Muscle of arm (tissue), 12 donors: ENCODE data around the gene PMFBP1. TPM values are rescaled to one million over a fixed set of nuclear protein-coding genes. Genes with fewer than 3 reads are reported as not detected.

Source experiments
- DNase-seq: peaks from one replicate; pipeline ENCODE4 v3.0.0-alpha.2; 2013
- polyA plus RNA-seq, 12 donors: library from polyadenylated mRNA; unstranded; fragments of 120-200 nt; gene quantifications; one replicate each; pipeline ENCODE4 v1.2.1, GENCODE V29; 2013; ENCODE audit not compliant: insufficient read length in 12 of 12

The PMFBP1 gene
- polyA plus RNA-seq, 12 donors = 0.58 to 5.0 (median 1.9) TPM; not detected in 2

DNA sequence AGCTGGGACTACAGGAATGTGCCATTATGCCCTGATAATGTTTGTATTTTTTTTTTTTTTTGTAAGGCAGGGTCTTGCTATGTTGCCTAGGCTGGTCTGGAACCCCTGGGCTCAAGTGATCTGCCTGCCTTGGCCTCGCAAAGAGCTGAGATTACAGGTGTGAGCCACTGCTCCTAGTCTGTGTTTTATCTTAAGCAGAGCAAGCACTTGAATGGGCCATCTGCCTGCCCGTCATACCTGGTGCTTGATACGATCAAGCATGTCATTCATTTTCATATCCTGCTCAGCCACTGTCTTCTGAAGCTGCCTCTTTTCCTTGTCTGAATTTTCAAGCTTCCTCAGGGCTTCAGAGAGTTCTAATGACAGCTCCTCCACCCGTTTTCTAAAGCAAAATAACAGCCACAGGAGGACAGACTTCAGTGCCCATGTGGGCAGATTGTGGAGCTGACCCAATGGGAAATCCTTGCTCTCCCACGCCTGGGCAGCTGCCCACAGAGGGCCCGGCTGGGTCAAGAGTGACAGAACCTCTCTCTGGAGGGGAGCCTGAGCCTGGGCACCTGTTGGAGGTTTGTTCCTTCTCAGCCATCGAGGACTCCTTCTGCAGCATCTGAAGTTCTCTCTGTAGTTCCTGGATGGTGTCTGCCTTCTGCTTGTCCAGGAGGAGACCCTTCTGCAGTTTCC, 41.8 kb downstream of the PMFBP1 start:
- DNase-seq = no peak

- no peak for DNase-seq
These were observed 43.3 kb downstream of the PMFBP1 start for GRCh38 chr16:72128701-72129100.

GRCh38 chr16:72126429-72126765, 45.6 kb downstream of the PMFBP1 start:
- no peak for DNase-seq

DNA sequence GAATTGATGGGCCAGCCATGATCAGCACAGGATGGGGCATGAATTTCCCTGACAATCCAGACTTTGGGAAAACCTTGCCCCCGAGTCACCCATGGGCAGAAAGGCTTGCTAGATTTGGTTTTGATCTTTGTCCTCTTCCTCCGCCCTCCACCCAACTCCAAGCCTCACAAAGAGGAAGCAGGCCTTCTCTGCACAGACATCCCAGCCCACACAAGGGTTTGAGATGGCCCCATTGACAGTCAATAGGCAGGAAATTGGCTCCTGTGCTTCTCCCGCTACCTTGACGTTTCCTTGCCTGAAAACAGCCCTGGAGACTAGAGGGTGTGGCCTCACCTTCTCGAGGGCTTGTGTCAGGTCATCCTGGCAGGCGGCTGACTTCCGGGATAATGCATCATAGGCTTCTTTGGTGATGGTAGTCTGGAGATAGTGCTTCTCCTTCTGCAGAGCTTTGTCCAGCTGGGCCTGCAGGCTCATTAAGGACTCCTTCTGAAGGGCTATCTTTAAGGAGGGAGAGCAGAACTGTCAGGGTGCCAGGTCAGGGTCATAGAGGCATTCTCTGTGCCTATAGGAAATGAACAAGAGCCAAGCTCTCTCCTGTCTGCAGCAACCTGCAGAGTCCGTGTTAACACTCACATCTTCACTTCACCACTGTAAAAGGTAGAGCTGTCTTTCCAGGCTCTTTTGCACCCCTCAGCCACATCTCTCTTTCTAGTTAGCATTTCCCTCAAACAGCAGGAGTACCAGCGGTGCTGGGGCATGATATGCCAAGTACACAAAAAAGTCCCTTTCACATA, 46.1 kb downstream of the PMFBP1 start:
- no peak for DNase-seq

DNA sequence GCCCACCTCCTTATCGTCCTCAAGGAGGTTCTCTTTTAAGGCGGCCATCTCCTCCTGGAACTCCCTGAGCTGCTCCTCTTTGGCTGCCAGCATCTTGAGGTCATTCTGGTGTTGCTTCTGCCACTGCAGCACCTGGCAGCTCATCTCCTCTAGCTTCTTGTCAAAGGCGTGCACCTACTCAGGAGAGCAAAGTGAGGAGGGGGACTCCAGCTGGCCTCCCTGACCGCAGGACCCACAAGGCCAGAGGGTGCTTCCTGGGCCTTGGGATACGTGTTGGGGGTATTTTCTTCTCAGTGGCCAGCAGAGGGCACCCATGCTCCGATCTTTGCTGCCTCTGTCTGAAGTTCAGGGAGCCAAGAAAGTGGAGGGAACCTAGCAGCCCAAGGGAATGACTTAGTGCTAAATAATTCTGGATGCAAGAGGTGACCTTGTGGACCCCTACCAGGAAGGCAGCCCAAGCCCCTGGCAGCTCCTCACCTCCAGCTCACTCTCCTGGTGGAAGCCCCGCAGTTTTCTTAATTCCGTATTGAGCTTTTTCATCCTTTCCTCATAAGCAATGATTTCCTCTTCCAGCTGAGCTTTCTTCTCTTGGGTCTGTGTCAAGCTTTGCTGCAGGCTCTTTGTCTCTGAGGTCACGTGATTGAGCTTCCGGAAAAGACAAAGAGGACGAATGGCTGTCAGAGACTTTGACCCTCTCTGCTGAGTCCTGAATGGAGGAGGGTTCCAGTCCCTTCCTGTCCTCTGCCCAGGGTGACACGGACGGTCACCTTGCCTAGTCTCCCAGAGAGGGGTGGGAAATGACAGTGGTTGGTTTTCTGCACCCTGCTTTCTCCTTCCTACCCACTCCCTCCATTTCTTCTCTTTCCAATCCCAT, 47.0 kb downstream of the PMFBP1 start:
- DNase-seq = peak; percentile 74

GRCh38 chr16:72124148-72124547, 47.8 kb downstream of the PMFBP1 start:
- no peak for DNase-seq

DNA sequence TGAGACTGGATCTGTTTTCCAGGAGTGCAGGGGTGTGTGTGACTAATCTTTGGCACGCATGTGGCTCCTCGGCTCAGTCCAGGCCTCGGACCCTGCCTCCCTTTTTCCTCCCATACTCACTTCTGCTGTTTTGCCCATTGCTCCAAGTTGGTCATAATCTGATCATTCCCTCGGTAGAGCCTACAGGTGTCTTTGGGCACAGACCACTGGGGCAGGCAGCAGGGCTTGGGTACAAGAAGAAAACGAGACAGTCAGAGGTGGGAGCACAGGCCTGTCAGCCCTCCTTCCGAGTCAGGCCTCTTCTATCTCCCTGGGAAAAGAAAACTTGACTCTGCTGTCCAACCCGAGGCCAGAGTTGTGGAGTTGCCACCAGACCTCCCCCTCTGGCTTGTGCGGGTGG, 48.5 kb downstream of the PMFBP1 start:
- DNase-seq = no peak

- DNase-seq = no peak
These were observed 49.0 kb downstream of the PMFBP1 start for GRCh38 chr16:72122916-72123315.

DNA sequence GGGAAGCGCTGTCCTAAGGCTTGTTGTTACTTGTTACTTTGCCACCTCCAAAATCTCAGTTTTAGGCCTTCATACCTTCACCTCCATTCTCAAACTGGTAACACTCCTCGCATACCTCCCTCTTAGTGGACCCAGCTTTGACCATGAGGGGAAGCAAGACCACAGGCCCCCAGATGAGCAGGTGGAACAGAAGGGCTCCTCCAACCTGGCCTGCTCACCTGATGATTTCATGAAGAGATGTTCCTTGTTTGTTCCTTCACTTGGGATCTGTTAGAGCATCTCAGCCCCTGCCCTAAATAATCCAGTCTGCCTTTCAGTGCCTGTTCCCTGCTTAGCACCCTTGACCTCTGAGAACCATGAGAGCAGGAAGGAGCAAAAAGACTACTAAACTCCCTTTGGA, 49.6 kb downstream of the PMFBP1 start:
- DNase-seq = no peak

DNA sequence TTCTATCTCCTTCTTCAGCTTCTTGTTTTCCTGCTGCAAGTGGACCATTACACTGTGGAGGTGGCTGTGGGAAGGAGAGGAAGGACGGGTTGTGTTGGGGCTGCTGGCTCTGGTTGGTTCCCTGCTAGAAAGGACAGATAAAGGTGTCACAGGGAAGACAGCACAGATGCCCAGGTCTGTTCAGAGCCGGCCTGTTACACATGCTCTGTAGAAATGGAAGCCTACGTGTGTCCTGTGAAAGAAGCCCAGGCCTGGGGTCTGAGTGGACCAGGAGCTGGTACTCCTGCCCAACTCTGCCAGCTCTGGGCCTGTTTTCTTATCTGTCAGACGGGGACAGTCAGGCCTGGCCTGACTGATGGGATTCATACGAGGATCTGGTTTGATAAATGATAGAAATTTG, 51.9 kb downstream of the PMFBP1 start:
- DNase-seq = no peak

DNA sequence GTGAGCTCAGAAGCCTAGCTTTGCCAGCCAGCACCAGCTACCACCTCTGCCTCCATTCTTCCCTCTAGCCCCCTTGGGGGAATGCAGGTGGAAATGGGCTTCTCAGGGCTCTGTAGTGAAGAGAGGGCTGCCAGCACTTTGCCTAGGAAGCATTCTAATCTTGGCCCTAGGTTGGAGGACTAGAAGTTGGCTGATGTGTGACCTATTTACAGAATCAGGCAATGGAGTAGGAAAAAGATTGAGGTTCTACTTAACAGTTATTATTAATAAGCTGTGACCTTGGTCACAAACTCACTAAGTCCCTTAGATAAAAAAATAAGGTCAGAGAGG, 58.4 kb downstream of the PMFBP1 start:
- DNase-seq = no peak

DNA sequence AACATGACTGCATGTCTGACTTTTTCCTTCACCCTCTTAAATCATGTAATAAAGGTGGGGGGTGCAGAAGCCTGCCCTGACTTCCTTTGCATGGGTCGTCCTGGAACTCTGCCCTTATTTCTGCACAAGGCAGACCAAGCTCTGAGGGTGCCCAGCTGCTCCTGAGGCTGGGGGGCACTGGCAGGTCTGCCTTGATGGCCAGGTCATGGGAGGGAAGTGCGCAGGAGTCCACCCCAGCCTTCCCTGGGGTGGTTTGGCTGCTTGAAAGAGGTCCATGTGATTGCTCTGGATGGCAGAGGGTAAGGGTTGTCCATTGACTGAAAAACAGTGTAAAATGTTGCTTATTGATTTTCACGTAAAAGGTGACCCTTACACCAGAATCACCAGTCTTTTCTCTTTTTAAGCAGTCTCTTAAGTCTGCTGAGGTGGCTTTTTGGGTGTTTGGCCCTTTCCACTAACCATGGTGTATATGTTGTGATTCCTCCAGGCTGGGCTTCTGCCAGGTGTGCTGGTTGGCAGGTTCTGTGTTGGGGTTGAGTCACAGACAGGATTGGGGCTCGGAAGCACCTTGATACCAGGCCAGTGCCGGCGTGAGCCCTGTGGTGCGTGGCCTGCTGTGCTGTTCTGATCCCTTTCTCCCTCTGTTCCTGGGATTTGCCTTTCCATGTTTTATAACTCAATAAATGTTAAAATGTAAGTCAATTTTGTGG, 58.9 kb downstream of the PMFBP1 start:
- no peak for DNase-seq

GRCh38 chr16:72112452-72112792, 59.5 kb downstream of the PMFBP1 start:
- no peak for DNase-seq

DNA sequence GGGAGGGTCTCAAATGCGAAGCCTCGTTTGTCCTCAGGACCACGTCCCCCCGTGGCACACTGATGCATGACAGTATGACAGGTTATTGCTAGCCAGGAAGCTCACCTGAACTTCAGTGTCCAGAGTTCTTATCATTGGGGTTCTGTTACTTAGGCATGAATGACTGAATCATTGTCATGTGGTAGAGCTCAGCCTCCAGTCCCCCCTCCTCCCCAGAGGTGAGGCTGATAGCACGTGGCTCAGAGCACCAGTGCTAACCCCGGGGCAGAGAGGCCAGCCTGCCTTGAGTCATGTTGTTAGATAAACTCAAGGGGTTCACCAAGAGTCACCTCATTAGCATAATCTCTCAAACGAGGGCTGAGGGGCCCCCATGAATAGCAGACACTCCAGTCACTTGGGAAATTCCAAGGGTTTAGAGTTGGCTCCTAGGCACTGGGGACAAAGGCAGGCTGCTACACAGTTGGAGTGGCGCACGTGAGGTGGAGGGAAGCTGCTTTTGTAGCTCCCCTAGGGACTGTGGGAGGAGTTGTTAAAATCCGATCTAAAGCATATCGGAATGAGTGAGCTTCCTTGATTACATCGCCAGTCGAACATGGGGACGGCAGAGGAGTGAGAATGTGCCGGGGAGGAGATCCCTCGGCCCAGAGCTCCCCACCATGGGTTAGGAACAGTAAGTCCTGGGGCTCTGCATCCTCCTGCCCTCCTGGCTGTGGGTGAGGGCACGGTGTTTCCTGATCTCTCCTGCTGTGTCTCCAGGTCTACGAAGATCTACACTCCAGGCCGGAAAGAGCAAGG, 60.1 kb downstream of the PMFBP1 start:
- no peak for DNase-seq

DNA sequence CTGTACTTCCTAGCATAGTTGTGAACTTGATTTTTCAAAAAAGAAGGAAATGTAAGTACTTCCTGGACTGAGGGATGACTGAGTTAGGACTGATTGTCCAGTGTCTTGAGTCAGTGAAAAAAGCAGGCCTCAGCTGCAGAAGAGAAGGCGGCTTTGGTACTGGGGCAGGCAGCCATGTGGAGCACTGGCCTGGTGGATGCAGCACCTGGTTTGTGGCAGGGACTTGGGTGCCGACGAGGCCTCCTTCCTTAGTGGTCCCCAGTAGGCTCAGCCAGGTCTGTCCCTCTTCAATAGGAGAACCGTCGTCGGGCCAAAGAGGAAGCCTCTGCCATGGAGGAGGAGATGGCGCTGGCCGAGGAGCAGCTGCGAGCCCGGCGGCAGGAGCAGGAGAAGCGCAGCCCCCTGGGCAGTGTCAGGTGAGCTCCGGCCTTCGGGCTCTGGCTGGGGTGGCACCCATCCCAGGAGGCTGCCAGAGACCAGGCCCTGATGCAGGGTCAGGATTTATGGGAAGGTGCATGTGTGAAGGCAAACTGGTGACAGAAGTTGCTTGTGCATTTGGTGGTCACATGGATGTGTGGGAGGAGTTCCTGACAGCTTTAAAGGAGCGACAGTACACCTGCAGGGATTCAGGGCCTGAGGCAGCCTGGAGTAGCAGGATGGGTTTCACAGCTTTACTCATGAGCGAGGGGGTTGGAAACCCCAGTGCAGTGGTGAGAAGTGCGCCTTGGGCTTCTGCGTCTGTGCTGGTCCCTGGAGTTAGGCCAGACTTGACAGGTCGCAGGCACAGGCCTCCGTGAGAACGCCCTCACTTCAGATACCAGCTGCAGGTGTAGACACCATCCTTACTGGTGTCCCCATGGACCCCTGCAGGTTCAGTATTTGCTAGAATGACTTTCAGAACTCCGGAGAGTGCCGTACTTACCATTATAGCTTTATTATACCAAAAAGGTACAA, 61.0 kb downstream of the PMFBP1 start:
- no peak for DNase-seq

- DNase-seq = no peak
These were observed 61.9 kb downstream of the PMFBP1 start for GRCh38 chr16:72109966-72110530.

- DNase-seq = no peak
These were observed 62.7 kb downstream of the PMFBP1 start for GRCh38 chr16:72109300-72109699.

DNA sequence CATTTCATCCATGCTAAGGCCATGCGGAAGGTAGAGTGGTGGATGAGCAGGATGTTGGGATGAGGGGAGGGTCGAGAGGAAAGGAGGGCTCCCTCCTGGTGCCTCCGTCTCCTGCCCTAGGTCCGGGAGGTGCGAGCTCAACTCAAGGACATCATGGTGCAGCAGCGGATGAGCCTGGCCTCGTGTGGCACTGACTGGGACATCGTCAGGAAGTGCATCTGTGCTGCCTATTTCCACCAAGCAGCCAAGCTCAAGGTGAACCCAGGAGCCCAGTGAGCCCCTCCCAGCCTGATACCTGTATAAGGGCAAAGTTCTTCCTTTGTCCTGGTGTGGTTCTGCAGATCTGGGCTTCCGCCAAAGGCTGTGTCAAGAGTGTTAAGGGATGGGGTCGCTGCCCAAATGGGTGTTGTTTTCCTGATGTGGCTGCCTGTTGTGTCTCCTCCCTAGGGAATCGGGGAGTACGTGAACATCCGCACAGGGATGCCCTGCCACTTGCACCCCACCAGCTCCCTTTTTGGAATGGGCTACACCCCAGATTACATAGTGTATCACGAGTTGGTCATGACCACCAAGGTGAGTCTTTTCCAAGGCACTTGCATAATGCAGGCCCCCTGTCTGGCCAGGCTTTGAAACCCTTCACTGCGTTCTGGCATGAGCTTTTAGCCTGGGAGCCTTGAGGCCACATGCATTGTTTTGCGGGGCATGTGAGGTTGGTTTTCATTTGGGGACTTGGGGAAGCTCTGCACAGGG, 63.4 kb downstream of the PMFBP1 start:
- no peak for DNase-seq

DNA sequence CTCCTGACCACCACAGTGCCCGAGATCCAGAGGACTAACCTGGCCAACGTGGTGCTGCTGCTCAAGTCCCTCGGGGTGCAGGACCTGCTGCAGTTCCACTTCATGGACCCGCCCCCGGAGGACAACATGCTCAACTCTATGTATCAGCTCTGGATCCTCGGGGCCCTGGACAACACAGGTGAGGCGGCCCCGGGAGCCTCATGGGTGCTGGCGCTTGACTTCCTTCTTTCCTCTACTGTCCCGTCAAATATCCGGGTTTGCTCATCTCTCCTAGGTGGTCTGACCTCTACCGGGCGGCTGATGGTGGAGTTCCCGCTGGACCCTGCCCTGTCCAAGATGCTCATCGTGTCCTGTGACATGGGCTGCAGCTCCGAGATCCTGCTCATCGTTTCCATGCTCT, 64.6 kb downstream of the PMFBP1 start:
- no peak for DNase-seq
